Nucleus accumbens (tissue), 56 donors: ENCODE data around the gene ZC3H18.
A peak's percentile ranks its signal among the peaks of the same experiment; 100 is the strongest.

Source experiments
- DNase-seq, 56 donors: peaks; one replicate each; lab custom pipeline; 2025; lab: John Stamatoyannopoulos, UW

Gene ZC3H18

DNA sequence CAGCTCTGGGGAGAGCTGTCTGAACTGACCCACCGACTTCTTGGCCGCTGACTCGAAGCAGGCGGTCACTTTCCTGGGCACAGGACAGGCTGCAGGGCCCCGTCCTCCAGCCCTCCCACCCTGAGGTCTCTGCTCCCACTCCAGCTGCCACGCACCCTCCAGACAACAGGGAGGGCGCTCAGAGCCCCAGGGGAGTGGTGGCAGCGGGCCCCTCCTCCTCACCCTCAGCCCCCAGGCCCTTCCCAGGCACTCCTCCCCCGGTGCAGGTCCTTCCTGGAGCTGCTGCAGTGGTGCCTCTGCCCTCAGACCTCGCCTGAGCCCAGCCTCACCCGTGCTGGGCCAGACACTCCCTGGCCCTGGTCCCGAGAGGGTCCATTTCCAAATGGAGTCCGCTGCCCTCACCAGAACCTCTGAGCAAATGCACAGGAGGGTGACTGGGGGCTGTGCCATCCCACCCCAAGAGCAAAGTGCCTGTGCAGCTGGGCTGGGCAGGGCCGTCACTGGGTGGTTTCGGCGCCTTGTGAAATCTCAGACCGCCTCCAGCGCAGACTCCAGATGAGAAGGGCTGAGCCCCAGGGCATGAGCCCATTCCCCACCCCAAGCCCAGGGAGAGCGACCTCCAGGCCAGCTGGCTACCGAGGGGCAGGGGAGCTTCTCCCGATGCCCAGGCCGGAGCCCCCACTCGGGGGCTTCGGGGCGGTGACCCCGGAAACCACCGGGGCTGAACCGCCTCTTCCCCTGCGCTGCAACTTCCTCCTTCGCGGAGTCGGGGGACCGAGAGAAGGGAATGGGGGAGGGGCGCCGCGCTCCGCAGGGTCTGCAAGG is 79.9 kb downstream of the ZC3H18 start:
- peak in 5 of 56 donors; percentile 2 to 57 (median 30) for DNase-seq

DNA sequence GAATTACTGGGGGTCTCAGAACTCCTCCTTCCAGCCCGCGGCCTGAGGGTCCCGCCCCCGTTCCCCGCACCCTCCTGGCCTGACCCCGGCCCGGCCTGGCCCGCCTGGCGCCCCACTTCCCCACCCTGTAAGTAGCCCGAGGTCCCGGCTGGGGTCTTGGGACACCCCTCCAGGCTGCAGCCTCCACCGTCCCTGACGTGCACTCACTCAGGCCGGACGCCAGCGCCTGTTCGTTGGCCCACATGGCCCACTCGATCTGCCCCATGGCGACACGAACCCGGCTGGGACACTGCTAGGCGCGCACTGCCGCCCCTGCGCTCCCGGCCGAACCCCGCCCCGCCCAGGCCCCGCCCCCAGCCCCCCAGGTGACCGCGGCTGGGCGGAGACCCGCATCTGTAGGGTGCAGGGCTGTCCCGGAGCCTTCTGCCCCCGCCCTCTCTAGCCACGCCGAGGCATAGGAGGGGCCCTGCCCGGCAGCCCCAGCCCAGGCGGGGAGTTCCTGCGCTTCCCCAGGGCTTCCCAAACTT is 80.6 kb downstream of the ZC3H18 start, which contains the start of gene CYBA:
CYBA (minus strand) TSS at position 305 of the 527 bp plus-strand sequence; CDS start at position 265, 40 bp downstream.
- DNase-seq = peak in 28 of 56 donors; percentile 3 to 65 (median 20)

DNA sequence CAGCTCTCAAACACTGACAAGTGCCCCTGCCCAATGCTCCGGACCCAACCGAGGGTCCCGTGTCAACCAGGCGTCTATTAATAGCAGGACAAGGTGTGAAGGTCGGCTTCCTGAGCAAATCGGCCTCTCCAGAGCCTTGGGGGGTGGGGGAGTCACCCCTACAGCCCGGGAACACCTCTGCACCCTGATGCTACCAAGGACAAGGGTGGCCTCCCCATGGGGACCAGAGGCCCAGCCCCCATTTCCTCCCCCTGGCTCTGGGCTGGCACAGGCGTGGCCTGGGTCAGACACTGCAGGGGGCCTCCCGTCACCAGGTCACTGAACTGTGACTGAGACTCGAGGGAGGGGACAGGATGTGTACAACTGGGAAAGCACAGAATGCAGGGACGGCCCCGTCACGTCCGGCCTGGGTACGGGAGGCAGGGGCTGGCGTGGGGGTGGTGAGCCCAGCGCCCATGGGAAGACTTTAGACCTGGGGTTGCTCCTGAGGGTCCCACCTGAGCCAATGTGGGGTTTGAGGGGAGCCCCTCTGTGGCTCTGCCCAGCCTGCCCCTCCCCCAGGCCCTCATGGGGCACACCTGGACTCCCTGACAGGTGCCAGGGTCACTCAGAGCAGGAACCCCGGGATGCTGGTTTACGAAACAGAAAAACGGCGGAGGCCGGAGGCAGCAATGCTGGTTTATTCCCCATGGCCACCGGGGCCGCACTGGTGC is 81.2 kb downstream of the ZC3H18 start:
- DNase-seq = no peak

DNA sequence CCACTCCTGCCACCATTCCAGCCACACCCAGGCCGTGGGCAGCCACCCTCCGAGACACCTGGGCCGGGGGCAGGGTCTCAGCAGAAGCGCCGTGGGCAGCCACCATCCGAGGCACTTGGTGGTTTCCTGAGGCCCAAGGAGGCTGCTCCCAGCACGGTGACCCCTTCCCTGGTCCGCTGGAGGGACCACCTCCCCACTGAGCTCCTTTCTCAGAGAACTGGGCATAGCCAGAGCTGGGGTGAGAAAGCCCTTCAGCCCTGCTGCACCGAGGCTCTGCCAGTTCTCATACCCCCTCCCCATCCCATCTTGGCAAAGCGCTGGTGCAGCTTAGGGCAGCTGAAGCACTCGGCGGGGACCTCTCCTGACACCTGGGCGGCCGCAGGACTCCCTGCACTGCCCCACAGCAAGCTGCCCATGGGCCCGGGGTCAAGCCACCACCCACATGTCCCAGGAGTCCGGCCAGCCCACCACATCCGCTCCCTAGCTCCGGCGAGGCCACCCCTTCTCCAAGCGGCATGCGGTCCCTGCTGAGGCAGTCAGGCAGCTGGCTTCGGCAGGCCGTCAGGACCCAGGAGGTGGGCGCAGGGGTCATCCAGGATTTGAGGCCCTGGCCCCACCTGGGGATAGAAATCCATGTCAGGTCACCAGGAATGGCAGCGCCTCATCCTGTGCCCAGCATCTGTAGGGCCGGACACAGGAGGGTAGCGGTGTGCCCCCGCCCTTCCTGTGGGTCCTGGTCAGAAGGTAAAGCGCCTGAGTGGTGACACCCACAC is 82.0 kb downstream of the ZC3H18 start:
- DNase-seq = no peak

DNA sequence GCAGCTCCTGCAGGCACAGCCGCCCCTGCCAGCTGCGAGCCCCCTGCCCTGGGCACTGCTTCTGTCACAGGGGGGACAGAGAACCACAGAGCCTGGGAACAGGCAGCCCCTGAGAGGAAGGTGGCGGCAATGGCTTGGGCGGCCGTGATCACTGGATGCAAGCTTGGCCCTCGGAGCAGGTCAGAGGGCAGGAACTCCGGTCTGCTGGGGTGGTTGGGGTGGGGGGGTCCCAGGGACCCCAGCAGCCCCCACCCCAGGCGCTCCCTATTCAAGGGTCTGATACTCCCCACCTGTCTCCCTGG is 82.5 kb downstream of the ZC3H18 start:
- DNase-seq = no peak

DNA sequence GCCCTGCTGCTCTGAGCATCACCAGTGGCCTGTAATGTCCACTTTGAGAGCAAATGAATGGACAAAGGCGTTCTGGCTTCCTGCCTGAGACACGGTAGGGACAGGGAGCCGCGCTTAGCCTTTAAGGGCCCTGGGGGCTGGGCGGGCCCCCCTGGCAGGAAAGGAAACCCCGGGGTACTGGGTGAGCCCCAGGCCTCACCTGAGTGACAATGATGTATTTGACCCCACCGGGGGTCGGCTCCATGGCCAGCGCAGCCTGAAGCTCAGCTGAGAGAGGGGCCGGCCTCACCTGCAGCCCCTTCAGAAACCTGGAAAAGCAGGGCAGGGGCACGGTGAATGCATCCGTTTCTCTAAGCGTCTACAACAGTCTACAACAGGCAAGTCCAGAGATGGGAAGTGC is 82.9 kb downstream of the ZC3H18 start:
- DNase-seq = no peak

DNA sequence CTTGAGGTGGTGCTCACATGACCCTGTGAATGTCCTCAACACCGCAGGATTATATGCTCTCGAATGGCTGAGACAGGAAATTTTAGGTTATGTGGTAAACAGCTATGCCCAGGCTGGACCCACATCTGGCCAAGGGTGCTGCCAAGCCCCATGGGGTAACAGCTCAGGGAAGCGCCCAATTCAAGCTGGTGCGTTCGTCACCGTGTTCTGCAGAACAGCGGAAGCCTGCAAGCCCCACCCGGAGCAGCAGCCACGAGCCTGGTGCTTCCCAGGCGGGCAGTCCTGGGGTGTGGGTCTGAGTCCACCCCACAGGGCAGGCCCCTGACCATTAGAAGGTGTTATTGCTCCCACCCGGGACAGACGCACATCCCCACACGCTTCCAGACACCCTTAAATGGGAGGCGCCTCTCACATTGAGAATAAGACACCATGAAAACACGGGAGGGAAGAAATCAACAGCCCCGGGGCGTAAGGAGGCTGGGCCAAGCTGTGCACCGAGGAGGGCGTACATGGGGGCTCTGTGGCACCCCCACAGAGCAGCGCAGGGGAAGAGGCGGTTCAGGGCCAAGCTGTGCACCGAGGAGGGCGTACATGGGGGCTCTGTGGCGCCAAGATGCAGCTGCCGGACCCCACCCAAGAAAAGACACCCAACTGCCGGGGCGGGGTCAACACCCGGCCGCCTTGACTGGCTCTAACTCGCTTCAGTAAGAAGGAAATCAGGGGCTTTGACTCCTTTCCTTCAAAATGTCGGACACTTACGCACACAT is 83.6 kb downstream of the ZC3H18 start:
- DNase-seq = no peak

DNA sequence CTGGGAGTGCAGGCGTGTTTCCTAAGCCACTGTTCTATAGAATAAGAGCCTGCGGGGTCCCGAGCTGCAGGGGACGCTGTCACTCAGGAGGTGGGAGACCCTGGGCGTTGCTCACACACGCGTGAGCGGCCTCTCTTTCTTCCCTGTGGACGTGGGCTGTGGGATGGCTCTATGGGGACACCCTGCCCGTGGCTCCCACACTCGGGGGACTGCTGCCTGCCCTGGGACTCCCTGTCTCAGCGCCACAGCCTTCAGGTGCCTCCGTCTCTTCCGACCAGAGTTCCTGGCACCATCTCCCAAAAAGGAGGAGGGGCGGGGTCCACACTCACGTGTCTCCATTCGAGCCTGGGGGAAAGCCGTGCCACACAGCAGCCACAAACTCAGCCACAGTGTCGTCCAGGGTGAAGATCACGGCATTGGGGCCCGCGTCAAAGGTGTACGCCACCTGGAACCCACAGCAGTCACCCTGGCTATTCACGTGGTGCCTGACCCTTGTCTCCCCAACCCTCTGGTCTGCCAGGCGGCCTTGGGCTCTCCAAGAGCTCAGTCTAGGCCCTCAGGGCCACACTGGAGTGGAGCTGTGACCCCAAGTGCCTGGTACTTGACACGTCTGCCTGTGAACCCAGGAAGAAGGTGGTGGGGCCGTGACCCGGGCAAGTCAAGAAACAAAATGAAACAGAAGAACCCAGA is 84.3 kb downstream of the ZC3H18 start:
- no peak for DNase-seq

DNA sequence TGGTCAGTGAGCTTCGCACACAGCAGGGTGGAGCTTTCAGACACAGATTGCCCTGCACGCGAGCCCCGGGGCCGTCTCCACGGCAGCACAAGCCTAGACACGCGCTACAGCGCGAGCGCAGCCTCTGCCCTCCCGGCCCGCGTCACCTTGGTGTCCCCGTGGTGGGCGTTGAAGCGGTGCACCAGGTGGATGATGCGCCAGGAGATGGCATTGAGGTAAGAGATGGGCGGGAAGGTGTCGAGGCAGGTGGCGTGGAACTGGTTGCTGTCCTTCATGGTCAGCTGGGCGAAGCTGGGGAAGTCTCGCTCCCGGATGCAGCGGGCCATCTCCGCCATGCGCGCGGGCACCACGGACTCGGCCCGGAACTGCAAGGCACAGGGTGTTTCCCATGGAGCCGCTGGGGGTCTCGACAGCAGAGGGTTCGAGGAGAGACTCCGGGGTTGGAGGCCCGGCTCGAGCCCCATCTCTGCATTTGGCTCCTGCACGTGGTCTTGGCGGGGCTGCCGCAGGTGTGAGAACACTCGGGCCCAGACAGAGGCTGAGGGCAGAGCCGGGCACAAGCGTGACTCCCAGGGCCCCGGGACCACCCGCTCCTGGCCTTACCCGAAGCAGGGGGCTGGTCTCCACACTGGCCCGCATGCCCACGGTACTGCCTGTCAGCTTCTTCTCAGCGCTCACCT is 85.0 kb downstream of the ZC3H18 start:
- DNase-seq = no peak

DNA sequence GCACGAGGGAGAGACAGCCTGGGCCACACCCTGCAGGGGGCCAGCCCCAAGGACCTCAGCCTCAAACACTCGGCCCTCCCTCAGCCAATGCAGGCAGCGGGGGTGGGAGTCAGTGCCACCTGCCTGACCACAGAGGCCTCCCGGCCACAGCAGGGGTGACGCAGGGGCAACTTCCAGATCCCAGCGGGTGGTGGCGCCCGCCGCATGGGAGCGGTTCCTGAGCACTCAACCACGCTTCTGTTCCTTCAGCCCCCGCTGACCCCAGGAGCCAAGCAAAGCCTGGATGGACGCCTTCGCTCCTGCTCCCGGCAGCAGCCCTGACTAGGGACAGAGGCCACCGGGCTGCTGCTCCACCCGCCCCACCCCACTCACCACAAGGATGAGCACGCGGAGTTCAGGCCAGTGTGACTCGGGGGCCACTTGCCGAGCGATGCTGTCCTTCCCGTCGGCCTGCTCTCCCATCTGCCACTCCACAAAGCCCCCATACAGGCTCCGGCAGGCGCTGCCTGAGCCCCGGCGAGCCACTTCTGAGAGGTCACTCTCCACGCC is 85.6 kb downstream of the ZC3H18 start:
- no peak for DNase-seq

DNA sequence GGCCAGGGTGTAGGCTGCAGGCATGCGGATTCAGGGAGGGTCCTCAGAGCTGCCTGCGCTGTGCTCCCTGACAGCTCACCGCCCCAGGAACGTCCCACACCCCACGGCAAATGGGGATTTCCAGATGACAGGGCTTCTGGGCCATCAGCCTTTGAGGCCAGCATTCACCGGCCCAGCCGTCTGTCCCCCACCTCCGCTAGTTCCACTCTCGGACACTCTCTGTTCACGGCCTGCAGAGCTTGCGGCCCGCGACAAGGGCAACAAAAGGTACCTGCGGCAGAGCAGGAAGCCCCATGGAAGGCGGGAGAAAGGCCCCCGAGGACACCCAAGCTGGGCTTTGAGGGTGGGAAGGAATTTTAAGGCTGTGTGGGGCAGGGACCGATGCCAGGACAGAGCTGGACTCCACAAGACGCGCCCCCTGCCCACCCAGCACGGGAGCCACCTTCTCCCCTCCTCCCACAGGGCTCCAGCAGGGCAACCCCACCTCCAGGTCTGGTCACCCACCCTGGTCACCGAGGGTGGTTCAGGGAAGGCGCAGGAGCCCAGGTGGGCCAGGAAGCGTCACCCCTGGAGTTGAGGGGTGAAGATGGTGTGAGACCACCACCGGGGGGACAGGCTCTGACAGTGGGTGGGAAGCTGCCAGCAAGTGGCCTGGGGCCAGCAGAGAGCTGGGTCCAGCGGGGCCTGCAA is 86.2 kb downstream of the ZC3H18 start:
- DNase-seq = no peak

DNA sequence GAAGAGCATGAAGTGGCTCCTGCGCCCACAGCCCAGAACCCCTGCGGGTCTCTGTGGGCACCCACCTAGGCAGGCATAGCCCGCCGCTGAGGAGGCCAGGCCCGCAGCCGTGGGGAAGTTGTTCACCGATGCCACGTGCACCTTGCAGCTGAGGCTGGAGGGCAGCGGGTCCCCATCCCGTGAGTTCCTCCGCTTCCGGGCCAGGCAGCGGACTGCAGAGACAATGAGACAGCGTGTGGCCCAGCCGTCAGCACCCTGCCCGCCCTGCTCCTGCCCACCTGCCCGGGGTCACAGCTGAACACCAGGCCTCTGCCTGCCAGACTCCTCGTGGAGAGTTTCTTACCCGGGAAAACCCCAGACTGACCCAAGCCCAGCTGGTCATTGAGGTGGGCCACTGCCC is 87.2 kb downstream of the ZC3H18 start:
- DNase-seq = no peak

DNA sequence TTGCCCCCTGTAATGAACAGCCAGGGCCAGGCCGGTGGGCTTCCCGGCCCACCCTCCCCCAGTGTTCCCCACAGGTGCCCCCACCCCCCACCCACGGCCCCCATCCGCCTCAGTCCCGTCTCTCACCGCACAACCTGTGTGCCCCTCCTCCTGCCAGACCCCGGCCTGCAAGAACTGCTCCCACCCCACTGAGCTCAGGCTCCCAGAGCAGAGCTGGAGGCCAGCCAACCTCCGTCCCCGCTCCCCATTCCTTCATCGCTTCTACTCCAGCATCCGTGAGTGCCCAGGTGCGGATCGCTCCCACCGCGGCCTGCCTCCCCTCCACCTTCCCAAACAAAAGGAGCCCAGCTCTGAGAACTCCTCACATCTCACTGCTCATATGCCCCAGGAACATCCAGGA is 88.5 kb downstream of the ZC3H18 start:
- no peak for DNase-seq

DNA sequence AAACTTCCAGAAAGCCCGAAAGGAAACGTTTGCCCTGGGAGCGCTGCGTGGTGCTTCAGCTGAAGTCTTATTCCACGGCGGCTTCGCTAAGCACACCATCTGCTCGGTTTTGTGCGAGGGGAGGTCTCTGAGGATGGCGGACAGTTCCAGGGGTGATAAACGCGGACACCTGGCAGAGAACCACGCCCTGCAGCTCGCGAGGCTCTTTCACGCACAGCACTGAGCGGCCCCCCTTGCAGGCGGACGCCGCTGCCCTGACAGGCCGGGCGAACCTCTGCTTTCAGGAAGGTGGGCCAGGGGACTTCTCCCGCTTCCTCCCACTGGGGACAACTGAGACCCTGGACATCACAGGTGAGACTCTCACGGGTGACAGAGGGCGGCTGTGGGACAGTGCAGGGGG is 89.0 kb downstream of the ZC3H18 start:
- DNase-seq = no peak

DNA sequence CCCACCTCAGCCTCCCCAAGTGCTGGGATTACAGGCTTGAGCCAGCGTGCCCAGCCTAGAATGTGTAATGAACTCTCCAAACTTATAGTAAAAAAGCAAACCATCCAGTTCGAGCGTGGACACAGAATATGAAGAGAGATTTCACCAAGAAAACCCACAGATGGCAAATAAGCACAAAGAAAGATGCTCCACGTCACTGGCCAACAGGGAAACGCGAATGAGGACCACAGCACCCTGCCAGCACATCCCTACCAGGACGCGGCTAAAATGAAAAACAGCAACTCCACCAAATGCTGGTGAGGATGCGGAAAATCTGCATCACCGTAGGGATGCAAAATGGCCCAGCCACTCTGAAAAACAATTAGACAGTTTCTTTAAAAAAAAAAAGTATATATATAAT is 91.3 kb downstream of the ZC3H18 start:
- DNase-seq = no peak

DNA sequence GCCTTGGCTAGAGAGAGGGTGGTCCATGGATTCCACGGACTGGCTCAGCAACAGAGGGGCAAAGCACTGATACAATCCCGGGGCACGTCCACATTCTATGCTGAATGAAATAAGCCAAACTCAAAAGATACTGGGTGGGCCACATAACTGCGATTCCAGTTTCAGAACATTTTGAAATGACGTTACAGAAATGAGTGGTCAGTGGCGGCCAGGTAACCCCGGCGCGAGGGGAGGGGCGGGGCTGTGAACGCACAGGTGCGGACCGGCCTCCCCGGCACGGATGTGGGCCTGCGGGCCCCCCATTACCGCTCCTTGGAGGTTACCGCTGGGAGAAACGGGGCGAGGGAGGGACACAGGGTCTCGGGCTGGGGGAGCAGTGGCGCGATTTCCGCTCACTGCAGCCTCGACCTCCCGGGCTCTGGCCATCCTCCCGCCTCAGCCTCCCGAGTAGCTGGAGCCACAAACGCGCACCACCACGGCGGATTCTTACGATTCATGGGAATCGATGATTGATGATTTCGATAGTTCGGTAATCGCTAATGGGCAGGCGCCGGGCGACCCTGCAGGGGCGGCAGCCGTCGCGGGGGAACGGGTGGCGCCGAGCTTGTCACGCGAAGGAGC is 92.1 kb downstream of the ZC3H18 start:
- peak in 1 of 56 donors; percentile 43 for DNase-seq

DNA sequence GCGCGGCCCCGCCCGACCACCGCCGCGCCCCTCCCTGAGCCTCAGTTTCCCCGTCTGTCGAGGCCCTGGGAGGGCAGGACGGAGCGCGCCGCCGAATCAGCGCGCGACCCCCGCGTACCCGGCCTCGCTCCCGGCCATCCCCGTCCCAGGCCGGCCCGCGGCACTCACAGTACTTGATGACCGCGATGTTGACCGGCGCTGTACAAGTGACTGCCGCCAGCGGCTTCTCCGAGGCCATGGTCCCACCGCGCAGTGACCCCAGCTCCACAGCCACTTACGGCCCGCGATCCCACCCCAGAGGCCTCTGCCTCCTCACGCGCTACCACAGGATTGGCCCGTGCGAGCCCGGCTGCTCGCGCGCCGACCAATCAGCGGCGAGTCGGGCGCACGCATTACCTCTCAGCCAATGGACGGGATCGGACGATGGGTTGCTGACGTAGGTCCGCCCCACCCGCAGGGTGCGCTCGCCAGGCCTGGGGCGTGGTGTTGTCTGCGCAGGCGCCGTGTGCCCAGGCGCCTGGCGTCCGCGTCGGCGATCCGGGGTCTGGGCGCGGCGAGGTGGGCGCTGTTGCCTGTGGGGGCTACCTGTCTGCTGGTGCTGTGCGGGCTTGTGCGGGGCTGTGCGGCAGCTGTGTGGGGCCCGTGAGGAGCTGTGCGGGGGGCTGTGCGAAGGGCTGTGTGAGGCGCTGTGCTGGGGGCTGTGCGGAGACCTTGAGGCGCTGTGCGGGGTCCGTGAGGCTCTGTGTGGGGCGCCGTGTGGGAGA is 92.8 kb downstream of the ZC3H18 start, which contains the start of gene MVD:
MVD (minus strand) TSS at position 249 of the 764 bp plus-strand sequence; CDS start at position 238, 11 bp downstream.
- peak; percentile 79 to 99 (median 96) for DNase-seq
